Measurements from ENCODE around the gene S100A10.

S100A10 gene

GRCh38 chr1:151993734-151994496, at the start of gene S100A10:
TSS of gene S100A10 (minus strand) at chr1:151993859. CDS start at chr1:151986230, 7,629 bp downstream.
- DNase-seq = peak; percentile 85

GRCh38 chr1:152042030-152042429, 48.4 kb upstream of the S100A10 start:
- no peak for DNase-seq

GRCh38 chr1:152039886-152040285, 46.2 kb upstream of the S100A10 start:
- DNase-seq = no peak

- DNase-seq = no peak
These were observed 45.8 kb upstream of the S100A10 start for GRCh38 chr1:152039461-152039860.

GRCh38 chr1:152038871-152039270, 45.2 kb upstream of the S100A10 start:
- no peak for DNase-seq

- DNase-seq = peak; percentile 89
These were observed 42.9 kb upstream of the S100A10 start, which contains the start of gene S100A11 for GRCh38 chr1:152036267-152037216. TSS of gene S100A11 (minus strand) at chr1:152037004. CDS start at chr1:152036915, 89 bp downstream.

GRCh38 chr1:152035539-152036266, 42.0 kb upstream of the S100A10 start:
- DNase-seq = peak; percentile 54

- peak; percentile 86 for DNase-seq
These were observed 41.2 kb upstream of the S100A10 start for GRCh38 chr1:152034654-152035538.

- no peak for DNase-seq
These were observed 40.6 kb upstream of the S100A10 start for GRCh38 chr1:152034324-152034653.

- no peak for DNase-seq
These were observed 36.2 kb upstream of the S100A10 start for GRCh38 chr1:152029929-152030211.

GRCh38 chr1:152029144-152029928, 35.7 kb upstream of the S100A10 start:
- DNase-seq = peak; percentile 62

GRCh38 chr1:152026895-152027294, 33.2 kb upstream of the S100A10 start:
- DNase-seq = no peak

- no peak for DNase-seq
These were observed 30.6 kb upstream of the S100A10 start for GRCh38 chr1:152024223-152024622.

- DNase-seq = no peak
These were observed 29.6 kb upstream of the S100A10 start for GRCh38 chr1:152023221-152023620.

- no peak for DNase-seq
These were observed 28.8 kb upstream of the S100A10 start for GRCh38 chr1:152022474-152022873.

GRCh38 chr1:152021569-152021968, 27.9 kb upstream of the S100A10 start:
- DNase-seq = no peak

- DNase-seq = no peak
These were observed 27.2 kb upstream of the S100A10 start for GRCh38 chr1:152020849-152021248.

GRCh38 chr1:152018537-152018936, 24.9 kb upstream of the S100A10 start:
- peak; percentile 38 for DNase-seq

GRCh38 chr1:152015766-152016165, 22.1 kb upstream of the S100A10 start:
- no peak for DNase-seq

GRCh38 chr1:152014943-152015342, 21.3 kb upstream of the S100A10 start:
- no peak for DNase-seq

GRCh38 chr1:152013664-152014237, 20.1 kb upstream of the S100A10 start:
- peak; percentile 61 for DNase-seq

All from activated CD4-positive, alpha-beta T cell treated with anti-CD3 and anti-CD28 coated beads, Interleukin-10, Interleukin-2, amounts not matched to agents 100 ng/mL and 50 ng/mL, durations not matched to agents 16 hours and 8 hours (primary cell).